DND-41 (cell line): ENCODE measurements around the gene ZBTB3.

Source experiments
- ATAC-seq: fragments of 200-7000 bp; cut with Tn5 transposase; 3 replicates; pipeline ENCODE4 v1.9.1; 2021; ENCODE audit warnings: low read depth; ENCODE audit not compliant: insufficient read depth
- DNase-seq: peaks from one replicate; pipeline ENCODE4 v3.0.0-alpha.2; 2020
- H2AFZ ChIP-seq: 2 replicates; pipeline ENCODE4 v1.6.0; 2012; ENCODE audit warnings: low read depth, low read length
- H3K27ac ChIP-seq: 2 replicates; pipeline ENCODE4 v1.5.1; 2012; ENCODE audit warnings: low read length, inconsistent platforms
- H3K27me3 ChIP-seq: fragments of 200-600 bp; sonication (generic); 2 replicates; pipeline ENCODE4 v1.6.0; 2012; ENCODE audit warnings: low read length, mild to moderate bottlenecking, inconsistent platforms; ENCODE audit not compliant: insufficient read depth, poor library complexity
- H3K36me3 ChIP-seq: 2 replicates; pipeline ENCODE4 v1.5.1; 2012; ENCODE audit warnings: low read length, inconsistent platforms; ENCODE audit not compliant: insufficient read depth
- H3K4me1 ChIP-seq: 2 replicates; pipeline ENCODE4 v1.5.1; 2012; ENCODE audit warnings: mild to moderate bottlenecking, low read length; ENCODE audit not compliant: insufficient read depth
- H3K4me2 ChIP-seq: 2 replicates; pipeline ENCODE4 v1.6.0; 2012; ENCODE audit warnings: mild to moderate bottlenecking, moderate library complexity, low read length, inconsistent platforms; ENCODE audit not compliant: insufficient read depth
- H3K4me3 ChIP-seq, 2 experiments: fragments of 200-600 bp in 1 of 2; shearing (Covaris generic) in 1 of 2; 2 replicates each; pipeline ENCODE4 v1.5.1; 2012 to 2016; ENCODE audit warnings: inconsistent platforms in 2 of 2, low read length in 2 of 2, mild to moderate bottlenecking in 2 of 2, low read depth in 1 of 2, moderate library complexity in 1 of 2
- H3K79me2 ChIP-seq: 2 replicates; pipeline ENCODE4 v1.6.0; 2012; ENCODE audit warnings: low read length, inconsistent platforms; ENCODE audit not compliant: insufficient read depth
- H3K9ac ChIP-seq: 2 replicates; pipeline ENCODE4 v1.6.0; 2012; ENCODE audit warnings: low read depth, mild to moderate bottlenecking, inconsistent platforms, low read length, moderate library complexity
- H3K9me3 ChIP-seq: 2 replicates; pipeline ENCODE4 v1.5.1; 2012; ENCODE audit warnings: low read length, moderate library complexity, mild to moderate bottlenecking, inconsistent platforms; ENCODE audit not compliant: insufficient read depth, severe bottlenecking
- H4K20me1 ChIP-seq: 2 replicates; pipeline ENCODE4 v1.6.0; 2012; ENCODE audit warnings: low read length; ENCODE audit not compliant: insufficient read depth
- EZH2 ChIP-seq: IDR thresholded peaks from 3 replicates; pipeline ENCODE4 v1.6.1; 2012; ENCODE audit warnings: borderline replicate concordance, low read depth, mild to moderate bottlenecking, moderate library complexity, low read length, inconsistent platforms; ENCODE audit not compliant: severe bottlenecking
- TF ChIP-seq, protein P1 (sequence below): IDR thresholded peaks from 2 replicates; pipeline ENCODE4 v1.5.1; 2012; ENCODE audit warnings: borderline replicate concordance, low read length, moderate library complexity, mild to moderate bottlenecking; ENCODE audit not compliant: poor library complexity, severe bottlenecking; ENCODE audit errors: extremely low read depth

Gene ZBTB3

GRCh38 chr11:62778441-62778840 is 24.5 kb upstream of the ZBTB3 start:
- H3K4me2 ChIP-seq: no peak overlapping the region
- no peak for DNase-seq
- ATAC-seq: no peak
- no peak overlapping the region for H3K27ac ChIP-seq
- no peak overlapping the region for H2AFZ ChIP-seq
- peaks cover 63% of the 10 kb centered on the region for H3K36me3 ChIP-seq
- no peaks in the 10 kb centered on the region for H4K20me1 ChIP-seq
- no peak overlapping the region for H3K4me3 ChIP-seq
- no peaks in the 10 kb centered on the region for H3K9me3 ChIP-seq
- TF ChIP-seq EZH2: no peak
- TF ChIP-seq, protein P1, sequence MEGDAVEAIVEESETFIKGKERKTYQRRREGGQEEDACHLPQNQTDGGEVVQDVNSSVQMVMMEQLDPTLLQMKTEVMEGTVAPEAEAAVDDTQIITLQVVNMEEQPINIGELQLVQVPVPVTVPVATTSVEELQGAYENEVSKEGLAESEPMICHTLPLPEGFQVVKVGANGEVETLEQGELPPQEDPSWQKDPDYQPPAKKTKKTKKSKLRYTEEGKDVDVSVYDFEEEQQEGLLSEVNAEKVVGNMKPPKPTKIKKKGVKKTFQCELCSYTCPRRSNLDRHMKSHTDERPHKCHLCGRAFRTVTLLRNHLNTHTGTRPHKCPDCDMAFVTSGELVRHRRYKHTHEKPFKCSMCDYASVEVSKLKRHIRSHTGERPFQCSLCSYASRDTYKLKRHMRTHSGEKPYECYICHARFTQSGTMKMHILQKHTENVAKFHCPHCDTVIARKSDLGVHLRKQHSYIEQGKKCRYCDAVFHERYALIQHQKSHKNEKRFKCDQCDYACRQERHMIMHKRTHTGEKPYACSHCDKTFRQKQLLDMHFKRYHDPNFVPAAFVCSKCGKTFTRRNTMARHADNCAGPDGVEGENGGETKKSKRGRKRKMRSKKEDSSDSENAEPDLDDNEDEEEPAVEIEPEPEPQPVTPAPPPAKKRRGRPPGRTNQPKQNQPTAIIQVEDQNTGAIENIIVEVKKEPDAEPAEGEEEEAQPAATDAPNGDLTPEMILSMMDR: no peak
- no peak overlapping the region for H3K9ac ChIP-seq
- H3K79me2 ChIP-seq: peaks cover 15% of the 10 kb centered on the region
- 0 out of 2 replicates have a peak, but pooled peaks cover 3% of the 10 kb centered on the region for H3K4me1 ChIP-seq
- H3K27me3 ChIP-seq: no peaks in the 10 kb centered on the region

- peaks cover 57% of the 10 kb centered on the region for H3K36me3 ChIP-seq
- H3K27ac ChIP-seq: no peak overlapping the region
- H3K4me2 ChIP-seq: no peak overlapping the region
- H3K27me3 ChIP-seq: no peaks in the 10 kb centered on the region
- H2AFZ ChIP-seq: no peak overlapping the region
- no peak overlapping the region for H3K4me3 ChIP-seq
- DNase-seq (no peak), ATAC-seq (no peak)
- no peaks in the 10 kb centered on the region for H3K9me3 ChIP-seq
- H4K20me1 ChIP-seq: no peaks in the 10 kb centered on the region
- H3K79me2 ChIP-seq: peaks cover 25% of the 10 kb centered on the region
- peaks cover 5% of the 10 kb centered on the region for H3K4me1 ChIP-seq
- no peak overlapping the region for H3K9ac ChIP-seq
- TF ChIP-seq EZH2: no peak
- TF ChIP-seq, protein P1: no peak
Measured at GRCh38 chr11:62777389-62777788, 23.4 kb upstream of the ZBTB3 start.

GRCh38 chr11:62775646-62776045 is 21.7 kb upstream of the ZBTB3 start:
- ATAC-seq: no peak
- no peaks in the 10 kb centered on the region for H3K9me3 ChIP-seq
- no peak overlapping the region for H2AFZ ChIP-seq
- no peak overlapping the region for H3K4me2 ChIP-seq
- H3K79me2 ChIP-seq: peaks cover 35% of the 10 kb centered on the region
- H3K9ac ChIP-seq: no peak overlapping the region
- no peak overlapping the region for H3K27ac ChIP-seq
- no peaks in the 10 kb centered on the region for H4K20me1 ChIP-seq
- H3K4me1 ChIP-seq: peaks cover 15% of the 10 kb centered on the region
- no peak for DNase-seq
- peaks cover 49% of the 10 kb centered on the region for H3K36me3 ChIP-seq
- no peak for TF ChIP-seq EZH2
- TF ChIP-seq, protein P1: no peak
- no peak overlapping the region for H3K4me3 ChIP-seq
- H3K27me3 ChIP-seq: no peaks in the 10 kb centered on the region

GRCh38 chr11:62774407-62774806 is 20.4 kb upstream of the ZBTB3 start:
- Histone ChIP-seq H3K4me3 (no peak overlapping the region), H3K4me1 (peaks cover 27% of the 10 kb centered on the region), H3K27ac (no peak overlapping the region), H4K20me1 (no peaks in the 10 kb centered on the region), H3K27me3 (no peaks in the 10 kb centered on the region), H3K9me3 (no peaks in the 10 kb centered on the region), H3K9ac (no peak overlapping the region), H2AFZ (no peak overlapping the region), H3K79me2 (peaks cover 35% of the 10 kb centered on the region), H3K4me2 (no peak overlapping the region), H3K36me3 (peaks cover 46% of the 10 kb centered on the region)
- DNase-seq (no peak), ATAC-seq (no peak)
- TF ChIP-seq, protein P1: no peak
- no peak for TF ChIP-seq EZH2
